ENCODE measurements around the gene MORC1.

Gene MORC1

DNA sequence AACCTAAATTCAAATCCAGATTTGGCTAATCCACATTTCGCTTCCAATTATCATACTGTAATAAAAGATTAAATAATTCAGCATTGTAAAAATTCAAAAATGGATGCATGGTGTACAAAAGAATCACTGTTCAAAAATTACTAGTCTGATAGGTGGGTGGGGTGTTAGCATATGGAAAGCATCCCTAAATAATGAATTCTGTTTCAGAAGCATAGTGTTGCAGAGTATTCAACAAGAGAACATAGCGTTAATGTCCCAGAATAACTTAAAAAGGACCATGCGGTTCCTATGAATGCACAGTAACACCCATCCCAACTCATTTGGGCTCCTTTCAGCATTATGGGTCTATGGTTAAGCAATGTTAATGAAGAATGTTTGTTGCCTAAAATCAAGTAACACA is 51.1 kb downstream of the MORC1 start:
- TF ChIP-seq, protein P1, sequence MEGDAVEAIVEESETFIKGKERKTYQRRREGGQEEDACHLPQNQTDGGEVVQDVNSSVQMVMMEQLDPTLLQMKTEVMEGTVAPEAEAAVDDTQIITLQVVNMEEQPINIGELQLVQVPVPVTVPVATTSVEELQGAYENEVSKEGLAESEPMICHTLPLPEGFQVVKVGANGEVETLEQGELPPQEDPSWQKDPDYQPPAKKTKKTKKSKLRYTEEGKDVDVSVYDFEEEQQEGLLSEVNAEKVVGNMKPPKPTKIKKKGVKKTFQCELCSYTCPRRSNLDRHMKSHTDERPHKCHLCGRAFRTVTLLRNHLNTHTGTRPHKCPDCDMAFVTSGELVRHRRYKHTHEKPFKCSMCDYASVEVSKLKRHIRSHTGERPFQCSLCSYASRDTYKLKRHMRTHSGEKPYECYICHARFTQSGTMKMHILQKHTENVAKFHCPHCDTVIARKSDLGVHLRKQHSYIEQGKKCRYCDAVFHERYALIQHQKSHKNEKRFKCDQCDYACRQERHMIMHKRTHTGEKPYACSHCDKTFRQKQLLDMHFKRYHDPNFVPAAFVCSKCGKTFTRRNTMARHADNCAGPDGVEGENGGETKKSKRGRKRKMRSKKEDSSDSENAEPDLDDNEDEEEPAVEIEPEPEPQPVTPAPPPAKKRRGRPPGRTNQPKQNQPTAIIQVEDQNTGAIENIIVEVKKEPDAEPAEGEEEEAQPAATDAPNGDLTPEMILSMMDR (IDR thresholded peaks at IDR 0.05; ENCODE audit: insufficient read depth, low read length, poor library complexity, severe bottlenecking): no peak
- no peak for DNase-seq (ENCODE audit: extremely low read depth, insufficient read length)
- Histone ChIP-seq H3K27me3 (replicated peaks; ENCODE audit: control insufficient read depth, insufficient read depth, low read length) (no peaks in the 10 kb centered on the region), H3K36me3 (ENCODE audit: control insufficient read depth, insufficient read depth, low read length) (no peaks in the 10 kb centered on the region), H3K4me3 (replicated peaks; ENCODE audit: low read depth, low read length) (no peak overlapping the region)

DNA sequence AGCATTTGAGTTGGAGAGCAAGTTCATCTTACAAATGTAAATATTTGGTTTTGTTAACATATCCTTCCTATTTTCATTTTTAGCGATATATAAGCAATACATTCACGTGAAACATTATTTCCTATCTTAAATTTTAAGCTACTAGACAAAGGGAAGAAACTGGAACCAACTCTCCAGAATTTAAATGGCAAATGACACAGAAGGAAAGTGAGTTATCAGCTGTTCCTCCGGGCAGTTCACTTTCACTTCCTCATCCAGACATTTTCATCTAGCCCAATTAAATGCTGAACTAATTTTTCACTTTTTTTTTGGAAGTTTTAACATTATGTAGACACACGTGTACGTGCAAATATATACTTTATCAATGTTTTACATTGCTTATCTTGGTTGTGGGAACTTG is 58.7 kb downstream of the MORC1 start:
- Histone ChIP-seq H3K4me3 (replicated peaks; ENCODE audit: low read depth, low read length) (no peak overlapping the region), H3K36me3 (ENCODE audit: control insufficient read depth, insufficient read depth, low read length) (no peaks in the 10 kb centered on the region), H3K27me3 (replicated peaks; ENCODE audit: control insufficient read depth, insufficient read depth, low read length) (no peaks in the 10 kb centered on the region)
- peak; percentile 27 for DNase-seq (ENCODE audit: extremely low read depth, insufficient read length)
- TF ChIP-seq, protein P1 (IDR thresholded peaks at IDR 0.05; ENCODE audit: insufficient read depth, low read length, poor library complexity, severe bottlenecking): no peak

DNA sequence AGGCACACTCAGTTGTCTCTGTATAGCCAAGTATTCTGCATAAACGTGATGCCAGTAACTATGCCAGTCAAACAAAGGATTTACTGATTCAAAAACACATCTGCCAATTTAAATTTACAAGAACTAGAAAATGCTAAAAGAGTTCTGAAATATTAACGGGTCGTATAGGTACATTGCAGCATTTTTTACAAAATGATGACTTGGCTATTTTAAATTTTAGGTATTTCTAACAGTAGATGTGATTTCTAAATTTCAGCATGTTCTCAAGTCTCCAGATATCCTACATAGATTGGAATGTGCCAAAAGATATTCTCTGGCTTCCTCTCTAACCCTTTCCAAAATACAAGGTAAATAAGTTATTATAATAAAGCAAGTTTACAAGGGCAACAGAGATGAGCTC is 60.3 kb downstream of the MORC1 start:
- Histone ChIP-seq H3K27me3 (replicated peaks; ENCODE audit: control insufficient read depth, insufficient read depth, low read length) (no peaks in the 10 kb centered on the region), H3K36me3 (ENCODE audit: control insufficient read depth, insufficient read depth, low read length) (no peaks in the 10 kb centered on the region), H3K4me3 (replicated peaks; ENCODE audit: low read depth, low read length) (no peak overlapping the region)
- TF ChIP-seq, protein P1 (IDR thresholded peaks at IDR 0.05; ENCODE audit: insufficient read depth, low read length, poor library complexity, severe bottlenecking): no peak
- no peak for DNase-seq (ENCODE audit: extremely low read depth, insufficient read length)

DNA sequence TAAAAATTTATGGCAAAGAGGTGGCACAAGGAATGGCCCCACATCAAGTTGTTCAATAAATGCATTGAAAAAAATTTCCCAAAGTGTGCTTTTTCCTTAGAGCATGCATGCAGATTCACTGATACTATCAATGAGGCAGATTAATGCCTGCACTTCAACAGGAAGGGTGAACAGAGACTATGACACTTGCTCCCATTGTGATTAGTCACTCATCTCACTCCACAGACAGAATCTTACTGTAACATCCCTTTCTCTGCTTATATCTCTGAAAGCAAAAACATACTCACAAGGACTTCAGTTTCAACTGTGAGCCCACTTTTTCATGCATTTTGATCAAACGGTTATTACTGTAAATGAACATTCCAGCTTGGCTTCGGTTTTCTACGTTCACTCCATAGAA is 60.9 kb downstream of the MORC1 start:
- DNase-seq (ENCODE audit: extremely low read depth, insufficient read length): no peak
- H3K27me3 ChIP-seq (replicated peaks; ENCODE audit: control insufficient read depth, insufficient read depth, low read length): no peaks in the 10 kb centered on the region
- H3K4me3 ChIP-seq (replicated peaks; ENCODE audit: low read depth, low read length): no peak overlapping the region
- TF ChIP-seq, protein P1 (IDR thresholded peaks at IDR 0.05; ENCODE audit: insufficient read depth, low read length, poor library complexity, severe bottlenecking): no peak
- no peaks in the 10 kb centered on the region for H3K36me3 ChIP-seq (ENCODE audit: control insufficient read depth, insufficient read depth, low read length)

DNA sequence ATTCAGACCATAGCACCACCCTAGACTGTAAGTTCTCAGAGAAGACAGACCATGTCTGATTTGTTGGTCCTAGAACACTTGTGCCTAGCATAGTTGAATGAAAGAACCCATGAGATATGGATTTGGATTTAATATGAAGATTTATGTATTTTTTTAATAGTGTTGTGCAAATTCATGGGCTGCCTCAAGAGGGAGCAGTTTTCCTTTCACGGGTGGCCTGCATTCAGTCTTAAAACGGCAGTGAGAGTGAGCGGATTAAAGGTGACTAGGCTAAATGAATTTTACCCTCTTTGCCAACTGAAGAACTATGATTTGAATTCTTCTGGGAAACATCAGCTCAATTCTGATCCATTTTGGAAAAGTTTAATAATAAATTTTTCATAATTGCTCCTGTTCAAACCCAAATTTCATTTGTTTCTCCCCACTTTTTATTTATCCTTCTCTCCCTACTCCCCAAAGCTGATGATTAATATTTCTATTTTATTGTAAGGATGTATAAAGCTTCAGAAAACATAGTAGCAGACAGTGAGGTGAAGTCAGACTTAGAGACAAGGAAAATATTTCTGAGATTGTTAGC is 67.3 kb downstream of the MORC1 start:
- no peak for DNase-seq (ENCODE audit: extremely low read depth, insufficient read length)
- TF ChIP-seq, protein P1 (IDR thresholded peaks at IDR 0.05; ENCODE audit: insufficient read depth, low read length, poor library complexity, severe bottlenecking): peak; percentile 72

DNA sequence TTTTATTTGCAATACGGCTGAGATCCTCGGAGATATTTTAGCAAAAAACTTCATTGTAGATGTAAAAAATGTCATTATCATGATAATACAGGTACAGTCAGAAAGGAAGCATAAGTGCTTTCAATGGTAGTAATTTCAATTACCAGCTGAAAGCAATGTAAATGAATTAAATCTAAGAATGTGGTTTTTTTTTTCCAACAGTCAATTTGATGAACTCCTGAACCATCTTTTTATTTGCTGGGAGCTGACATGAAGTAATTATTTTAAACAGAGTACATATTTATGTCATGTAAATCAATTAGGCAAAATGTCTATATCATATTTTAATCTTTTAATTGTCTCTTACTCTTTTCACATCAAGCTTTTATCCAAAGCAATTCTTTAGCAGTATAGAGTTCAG is 70.6 kb downstream of the MORC1 start:
- TF ChIP-seq, protein P1 (IDR thresholded peaks at IDR 0.05; ENCODE audit: insufficient read depth, low read length, poor library complexity, severe bottlenecking): no peak
- H3K4me3 ChIP-seq (replicated peaks; ENCODE audit: low read depth, low read length): no peak overlapping the region

More for the DNA sequence above, 67.3 kb downstream of the MORC1 start:
- Histone ChIP-seq H3K36me3 (ENCODE audit: control insufficient read depth, insufficient read depth, low read length) (no peaks in the 10 kb centered on the region), H3K4me3 (replicated peaks; ENCODE audit: low read depth, low read length) (no peak overlapping the region), H3K27me3 (replicated peaks; ENCODE audit: control insufficient read depth, insufficient read depth, low read length) (no peaks in the 10 kb centered on the region)

More for the DNA sequence above, 70.6 kb downstream of the MORC1 start:
- Histone ChIP-seq H3K27me3 (replicated peaks; ENCODE audit: control insufficient read depth, insufficient read depth, low read length) (no peaks in the 10 kb centered on the region), H3K36me3 (ENCODE audit: control insufficient read depth, insufficient read depth, low read length) (no peaks in the 10 kb centered on the region)
- no peak for DNase-seq (ENCODE audit: extremely low read depth, insufficient read length)

All from GM06990 (cell line).